GM21526 (cell line): ENCODE data around the gene FARP1.

ENCODE experiments used
- ATAC-seq: cut with Tn5 transposase; IDR thresholded peaks from one replicate; pipeline ENCODE4 v1.9.1; 2021; ENCODE audit warnings: moderate library complexity; ENCODE audit not compliant: unreplicated experiment, low FRiP score

Gene FARP1

DNA sequence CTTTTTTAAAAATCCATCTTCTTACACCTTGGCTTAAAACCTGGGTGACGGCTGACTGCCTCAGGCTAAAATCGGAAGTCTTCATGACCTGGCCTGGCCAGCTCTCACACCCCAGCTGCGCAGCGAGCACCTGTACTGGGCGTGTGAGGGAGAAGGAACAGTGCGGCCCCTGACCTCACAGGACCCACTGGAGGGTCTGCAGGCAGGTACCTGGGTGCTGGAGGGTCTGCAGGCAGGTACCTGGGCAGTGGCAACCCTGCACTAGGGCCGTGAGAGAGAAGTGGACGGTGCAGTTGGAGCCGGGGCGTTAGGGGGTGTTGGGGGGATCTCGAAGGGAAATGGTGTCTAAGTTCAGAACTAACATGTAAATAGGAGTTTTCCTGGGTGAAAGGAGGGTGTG is 289.7 kb downstream of the FARP1 start:
- no peak for ATAC-seq

DNA sequence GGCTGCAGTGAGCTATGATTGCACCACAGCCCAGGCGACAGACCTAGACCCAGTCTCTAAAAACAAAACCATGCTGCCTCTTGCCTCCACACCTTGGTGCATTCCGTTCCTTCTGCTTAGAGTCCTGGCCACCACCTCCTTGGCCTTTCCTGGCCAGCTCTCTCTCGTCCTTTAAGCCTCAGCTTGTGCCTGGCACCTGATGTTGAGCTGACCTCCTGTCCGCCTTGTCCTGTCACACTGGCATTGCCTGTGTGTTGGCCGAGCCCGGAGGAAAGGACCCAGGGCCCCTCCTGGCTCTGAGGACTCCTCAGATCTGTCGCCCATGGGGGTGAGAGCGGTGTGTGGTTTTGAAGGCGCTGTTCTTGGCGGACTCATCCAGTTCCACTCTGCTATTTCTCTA is 290.8 kb downstream of the FARP1 start:
- ATAC-seq = no peak

DNA sequence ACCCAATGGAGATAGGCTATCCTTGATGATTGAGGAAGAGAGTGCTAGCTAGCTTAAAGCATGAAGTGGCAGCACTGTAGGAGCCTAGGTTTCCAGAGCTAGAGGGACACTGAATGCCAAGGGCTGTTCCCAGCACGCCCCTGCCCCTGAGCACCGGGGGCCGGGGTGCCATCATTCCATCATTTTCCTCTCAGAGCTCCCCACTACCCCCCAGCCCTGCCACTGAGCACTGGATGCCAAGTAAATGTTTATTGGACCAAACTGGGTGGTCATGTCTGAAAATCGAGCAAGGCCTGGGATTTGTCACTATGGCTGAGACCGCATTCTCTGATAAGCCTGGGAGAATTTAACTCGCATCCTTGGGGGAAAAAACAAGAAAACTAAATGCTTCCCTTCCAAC is 291.2 kb downstream of the FARP1 start:
- ATAC-seq = no peak

DNA sequence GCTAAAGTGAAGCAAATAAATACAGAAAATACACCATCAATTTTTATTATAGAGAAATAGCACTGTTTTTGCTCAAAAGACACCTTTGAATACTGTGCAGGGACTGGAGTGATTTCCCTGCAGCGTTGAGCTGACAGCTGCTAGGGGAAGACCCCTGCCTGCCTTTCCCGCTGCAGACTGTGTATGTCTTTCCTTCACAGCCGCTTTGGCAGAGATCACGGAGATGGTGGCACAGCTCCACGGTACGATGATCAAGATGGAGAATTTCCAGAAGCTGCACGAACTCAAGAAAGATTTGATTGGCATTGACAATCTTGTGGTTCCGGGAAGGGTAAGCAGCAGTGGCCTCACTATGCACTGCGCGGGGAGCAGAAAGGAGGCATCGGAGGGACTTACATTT is 292.5 kb downstream of the FARP1 start:
- ATAC-seq = no peak

DNA sequence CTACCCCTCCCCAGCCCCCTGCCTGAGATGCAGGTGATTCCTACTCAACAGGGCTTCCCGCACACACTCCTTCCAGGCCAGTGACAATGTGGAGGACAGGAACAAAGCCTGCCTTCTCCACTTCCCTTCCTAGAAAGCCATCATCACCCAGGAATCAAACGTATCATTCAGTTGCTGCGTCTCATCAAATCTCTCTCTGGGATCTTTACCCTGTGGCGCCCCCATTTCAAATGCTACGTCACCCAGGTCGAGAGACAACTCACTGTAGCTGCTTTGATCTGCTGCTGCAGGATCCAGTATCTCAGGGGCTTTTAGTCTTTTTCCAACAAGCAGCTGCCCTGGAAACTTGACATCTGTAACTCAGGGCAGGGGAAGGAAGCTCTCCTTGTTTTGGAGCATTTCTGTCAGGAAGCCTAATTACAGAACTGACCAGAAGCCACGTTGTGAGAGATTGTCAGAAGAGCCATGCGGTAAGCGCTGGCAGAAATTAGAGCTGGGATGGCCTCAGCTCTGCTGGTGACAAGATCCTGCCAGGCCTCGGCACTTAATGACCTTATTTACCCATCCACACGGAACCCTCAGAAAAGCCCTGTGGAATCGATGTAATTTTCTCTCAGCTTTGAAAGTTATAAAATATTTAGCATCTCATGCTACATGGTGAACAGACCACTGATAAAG is 293.5 kb downstream of the FARP1 start:
- ATAC-seq = no peak

DNA sequence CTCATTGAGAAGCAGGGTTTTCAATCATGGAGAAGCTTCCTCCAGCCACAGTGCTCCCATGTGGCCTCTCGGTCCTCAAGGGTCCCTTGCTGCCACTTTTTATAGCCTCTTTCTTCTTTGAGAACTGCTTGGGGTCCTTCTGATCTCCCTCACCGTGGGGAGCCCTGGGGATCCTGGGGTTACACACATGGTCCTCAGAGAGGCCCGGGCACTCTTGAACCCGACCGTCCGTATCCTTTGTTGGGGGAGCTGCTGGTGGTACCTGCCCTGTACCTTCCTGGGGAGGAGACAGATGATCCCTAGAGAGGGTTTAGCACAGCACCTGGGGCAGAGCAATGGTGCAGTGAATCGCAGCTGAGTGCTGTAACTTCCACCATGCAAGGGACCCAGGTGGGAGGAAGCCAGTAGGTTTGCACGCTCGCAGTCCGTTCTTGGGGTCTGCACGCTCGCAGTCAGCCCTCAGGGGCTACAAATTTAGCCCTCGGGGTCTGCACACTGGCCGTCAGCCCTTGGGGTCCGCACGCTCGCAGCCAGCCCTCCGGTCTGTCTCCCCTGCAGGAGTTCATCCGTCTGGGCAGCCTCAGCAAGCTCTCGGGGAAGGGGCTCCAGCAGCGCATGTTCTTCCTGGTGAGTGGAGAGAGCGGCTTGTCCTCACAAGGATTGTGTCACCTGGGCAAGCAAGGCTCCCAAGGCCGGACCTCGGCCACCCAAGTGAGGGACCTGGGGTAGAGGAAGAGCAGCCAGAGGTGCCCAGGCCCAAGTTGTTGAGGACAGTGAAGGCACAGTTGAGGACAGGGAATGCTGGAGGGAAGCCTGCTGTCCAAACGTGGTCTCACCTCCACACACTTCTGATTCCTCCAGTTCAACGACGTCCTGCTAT is 295.6 kb downstream of the FARP1 start:
- no peak for ATAC-seq

DNA sequence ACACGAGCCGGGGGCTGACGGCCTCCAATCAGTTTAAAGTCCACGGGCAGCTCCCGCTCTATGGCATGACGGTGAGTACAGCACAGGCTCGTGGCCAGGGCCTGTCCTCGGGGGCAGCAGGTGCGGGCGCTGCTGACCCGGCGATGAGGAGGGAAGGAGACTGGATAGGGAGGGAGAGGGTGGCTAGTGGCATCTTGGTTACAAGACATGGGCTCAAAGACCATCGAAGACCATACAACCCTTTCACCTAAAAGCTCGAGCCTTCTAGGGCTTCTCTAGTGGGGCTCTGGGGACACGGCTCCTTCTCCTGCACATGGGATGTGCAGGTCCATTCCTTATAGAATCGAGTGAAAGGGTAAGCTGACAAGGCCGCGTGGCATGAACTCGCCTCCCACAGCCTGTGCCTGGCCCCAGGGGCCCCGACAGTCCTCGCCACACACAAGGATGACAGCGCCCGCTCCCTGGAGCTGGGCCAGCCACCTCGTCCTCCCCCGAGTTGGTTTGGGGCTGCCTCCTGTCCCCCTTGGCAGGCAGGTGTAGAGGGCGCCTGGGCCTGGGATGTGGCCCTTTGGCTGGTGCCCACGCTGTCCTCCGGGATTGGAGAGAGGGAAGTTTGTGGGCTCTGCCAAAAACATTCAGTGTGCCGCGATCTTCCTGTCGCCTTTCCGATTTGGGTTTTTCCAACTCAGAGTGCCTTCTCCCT is 296.4 kb downstream of the FARP1 start:
- ATAC-seq = no peak

DNA sequence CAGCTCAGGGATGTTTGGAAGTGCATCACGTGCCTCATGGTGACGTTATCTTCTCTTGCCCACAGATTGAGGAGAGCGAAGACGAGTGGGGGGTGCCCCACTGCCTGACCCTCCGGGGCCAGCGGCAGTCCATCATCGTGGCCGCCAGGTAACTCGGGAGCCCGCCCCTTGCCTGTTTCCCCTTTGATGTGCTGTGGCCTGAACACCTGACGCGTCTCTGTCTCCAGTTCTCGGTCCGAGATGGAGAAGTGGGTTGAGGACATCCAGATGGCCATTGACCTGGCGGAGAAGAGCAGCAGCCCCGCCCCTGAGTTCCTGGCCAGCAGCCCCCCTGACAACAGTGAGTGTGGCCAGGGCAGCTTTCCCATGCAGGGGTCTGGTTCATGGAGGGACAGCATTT is 297.0 kb downstream of the FARP1 start:
- ATAC-seq = no peak

DNA sequence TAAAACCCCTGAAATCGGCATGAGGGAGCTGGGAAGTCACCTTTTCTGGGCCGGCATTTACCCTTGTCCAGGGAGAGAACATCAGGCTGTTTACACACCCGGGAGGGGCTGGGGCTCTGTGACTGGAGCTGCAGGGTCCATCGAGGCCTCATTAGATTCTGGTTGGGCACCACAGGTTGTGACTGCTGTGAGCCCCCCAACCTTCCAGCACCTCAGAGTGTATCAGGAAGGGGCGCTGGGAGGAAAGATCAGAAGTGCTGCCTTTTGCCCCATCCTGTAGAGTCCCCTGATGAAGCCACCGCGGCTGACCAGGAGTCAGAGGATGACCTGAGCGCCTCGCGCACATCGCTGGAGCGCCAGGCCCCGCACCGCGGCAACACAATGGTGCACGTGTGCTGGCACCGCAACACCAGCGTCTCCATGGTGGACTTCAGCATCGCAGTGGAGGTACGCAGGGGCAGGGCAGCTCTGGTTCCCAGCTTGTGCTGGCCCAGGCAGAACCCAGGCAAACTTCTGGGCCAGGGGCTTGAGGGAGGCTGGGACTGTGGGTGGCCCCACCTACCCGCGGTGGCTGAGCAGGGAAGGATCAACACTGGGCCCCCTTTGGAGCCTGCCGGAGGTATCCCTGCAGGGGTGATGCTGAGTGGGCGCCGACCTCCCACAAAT is 297.6 kb downstream of the FARP1 start:
- no peak for ATAC-seq

DNA sequence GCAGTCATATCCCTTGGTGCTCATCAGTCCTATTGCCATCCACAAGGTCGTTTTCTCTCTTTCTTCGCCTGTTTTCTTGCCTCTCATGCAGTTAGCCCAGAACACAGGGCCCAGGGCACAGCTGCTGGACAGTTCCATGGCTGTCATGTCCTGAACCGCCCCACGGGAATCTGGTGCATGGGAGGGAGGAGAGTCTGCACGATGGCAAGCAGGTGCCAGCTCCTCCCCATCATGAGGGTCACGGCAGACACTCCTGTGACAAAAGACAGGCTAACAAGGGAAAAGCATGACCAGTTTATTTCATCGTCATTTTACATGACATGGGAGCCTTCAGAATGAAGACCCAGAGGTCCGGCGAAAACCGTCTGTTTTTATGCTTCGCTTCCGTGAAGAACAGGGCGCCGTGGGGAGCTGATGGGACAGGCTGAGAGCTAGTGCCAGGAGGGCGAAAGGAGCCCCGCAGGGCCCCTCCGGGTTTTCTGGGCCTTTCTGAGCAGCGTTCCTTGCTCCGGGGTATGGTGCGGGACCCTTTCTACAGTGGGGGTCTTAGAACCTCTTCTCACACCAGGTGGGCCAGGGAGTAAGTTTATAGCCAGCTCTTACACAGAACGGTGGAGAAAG is 298.3 kb downstream of the FARP1 start:
- ATAC-seq = no peak

DNA sequence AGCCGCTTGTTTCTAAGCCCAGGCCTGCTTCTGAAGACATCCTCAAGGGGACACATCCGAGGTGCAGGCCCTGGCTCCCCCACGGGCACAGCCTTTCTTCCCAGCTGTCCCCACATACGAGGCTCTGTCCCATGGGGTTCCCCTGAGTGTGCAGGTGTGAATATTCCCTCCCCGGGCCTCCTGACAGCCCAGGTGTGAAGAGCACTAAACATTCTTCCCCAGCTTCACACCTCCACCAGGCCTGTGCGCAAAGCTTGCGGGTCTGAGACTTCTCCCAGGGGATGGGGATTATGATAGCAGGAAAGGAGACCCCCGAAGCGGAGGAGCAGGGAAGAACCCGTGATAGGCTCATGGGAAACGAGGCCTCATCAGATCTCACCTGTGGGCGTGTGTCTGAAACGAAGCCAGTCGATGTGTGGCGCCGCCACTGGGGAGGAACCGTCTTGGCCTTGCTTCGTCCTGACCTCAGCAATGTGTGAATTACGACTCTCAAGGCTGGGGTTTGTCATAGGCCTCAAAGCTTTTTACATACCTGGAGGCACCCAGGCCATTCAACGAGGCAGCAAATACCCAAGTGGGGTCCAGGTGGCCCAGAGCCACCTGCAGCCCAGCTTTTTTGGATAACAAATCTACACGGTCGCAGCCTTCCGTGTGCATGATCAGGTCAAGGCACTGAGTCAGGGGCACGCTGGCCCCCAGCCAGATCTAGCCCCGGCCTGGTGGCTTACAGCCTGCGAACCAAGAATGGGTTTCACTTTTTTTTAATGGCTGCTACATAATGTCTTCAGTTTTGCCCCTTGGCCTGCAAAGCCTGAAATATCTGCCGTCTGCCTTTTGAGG is 299.7 kb downstream of the FARP1 start:
- no peak for ATAC-seq

DNA sequence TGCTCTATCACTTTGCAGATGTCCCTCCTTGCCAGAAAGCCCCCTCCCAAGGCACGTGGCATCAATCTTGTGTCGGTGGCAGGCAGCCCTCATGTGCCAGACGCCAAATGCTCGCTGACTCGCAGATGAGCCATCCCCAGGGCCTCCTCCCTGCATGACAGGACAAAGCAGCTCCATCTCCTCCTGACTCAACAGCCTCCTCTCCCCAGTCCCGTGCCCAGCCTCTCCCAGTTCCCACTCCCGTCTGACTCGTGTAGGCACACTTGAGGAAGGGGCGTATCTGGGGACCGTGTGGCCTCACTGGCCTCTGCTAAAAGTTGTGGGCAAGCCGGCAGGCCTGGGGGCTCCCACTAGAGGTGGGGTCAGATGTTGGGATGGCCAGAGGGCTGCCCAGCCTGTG is 300.4 kb downstream of the FARP1 start:
- ATAC-seq = no peak

DNA sequence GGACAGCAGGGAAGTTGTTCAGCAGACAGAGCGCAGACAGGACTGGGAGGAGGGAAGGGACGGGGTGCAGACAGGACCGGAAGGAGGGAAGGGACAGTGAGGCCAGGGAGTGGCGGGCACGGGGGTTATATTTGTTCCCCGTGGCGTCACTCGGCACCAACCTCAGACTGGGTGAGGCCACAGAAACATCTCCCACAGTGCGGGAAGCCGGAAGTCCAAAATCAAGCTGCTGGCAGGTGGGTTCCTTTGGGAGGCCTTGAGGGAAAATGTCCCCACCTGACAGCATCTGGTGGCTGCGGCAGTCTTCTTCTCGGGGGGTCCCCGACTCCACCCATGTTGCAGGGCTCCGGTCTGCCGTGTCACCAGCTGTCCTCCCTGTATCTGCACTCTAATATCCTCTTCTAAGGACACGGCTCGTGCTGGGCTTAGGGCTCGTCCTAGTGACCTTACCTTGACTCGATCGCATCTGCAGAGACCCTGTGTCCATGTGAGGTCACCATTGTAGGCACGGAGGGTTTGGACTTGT is 301.0 kb downstream of the FARP1 start:
- ATAC-seq = no peak

DNA sequence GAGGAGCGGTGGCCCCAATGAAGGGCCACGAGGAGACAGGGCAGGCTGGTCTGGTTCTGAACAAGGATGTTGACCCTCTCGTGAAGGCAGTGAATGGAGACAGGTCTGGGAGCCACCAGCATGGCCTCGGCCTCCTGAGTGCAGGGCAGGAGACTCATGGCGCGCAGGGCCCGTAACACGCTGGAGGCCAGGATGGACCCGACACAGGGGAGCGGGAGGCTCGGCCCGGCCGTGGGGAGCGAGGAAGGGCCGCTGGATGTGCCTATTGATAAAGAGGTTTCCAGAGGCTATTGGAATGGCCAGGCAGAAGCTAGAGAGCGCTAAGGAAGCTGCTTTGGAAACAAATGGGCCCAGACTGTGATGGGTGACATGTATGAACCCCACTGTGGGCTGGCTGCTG is 301.5 kb downstream of the FARP1 start:
- ATAC-seq = no peak

DNA sequence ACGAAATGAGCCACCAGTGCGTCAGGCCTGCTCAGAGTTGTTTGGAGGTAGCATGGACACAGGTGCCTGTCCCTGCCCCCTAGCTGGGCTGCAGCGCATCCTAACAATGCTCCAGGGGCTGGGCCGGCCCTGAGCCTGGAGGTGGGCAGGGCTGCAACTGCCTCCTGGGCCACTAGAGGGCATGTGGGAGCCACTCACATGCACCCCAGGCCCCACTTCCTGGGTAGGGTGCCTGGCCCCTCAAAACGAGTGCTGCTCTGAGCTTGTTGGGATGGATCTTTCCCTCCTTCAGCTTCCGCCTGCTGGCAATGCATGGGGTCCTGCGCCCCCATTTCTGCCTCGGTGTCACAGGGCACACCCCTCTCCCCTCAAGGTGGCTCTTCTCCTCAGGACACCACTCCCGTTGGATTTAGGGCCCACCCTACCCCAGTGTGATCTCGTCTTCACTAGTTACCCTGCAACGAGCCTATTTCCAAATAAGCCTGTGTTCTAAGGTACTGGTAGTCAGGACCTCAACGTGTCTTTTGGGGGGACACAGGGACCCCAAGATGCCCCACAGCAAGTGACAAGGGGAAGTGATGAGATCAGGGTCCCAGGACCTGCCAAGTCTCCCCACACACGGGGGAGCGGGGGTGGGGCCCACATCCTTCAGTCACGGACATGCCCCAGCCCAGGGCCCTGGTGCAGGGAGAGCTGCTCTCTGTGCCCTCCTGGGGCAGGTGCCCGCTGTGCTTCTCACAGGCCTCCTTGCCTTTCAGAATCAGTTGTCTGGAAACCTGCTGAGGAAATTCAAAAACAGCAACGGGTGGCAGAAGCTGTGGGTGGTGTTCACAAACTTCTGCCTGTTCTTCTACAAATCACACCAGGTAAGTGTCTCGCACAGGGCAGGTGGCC is 302.7 kb downstream of the FARP1 start:
- peak; percentile 94 for ATAC-seq

DNA sequence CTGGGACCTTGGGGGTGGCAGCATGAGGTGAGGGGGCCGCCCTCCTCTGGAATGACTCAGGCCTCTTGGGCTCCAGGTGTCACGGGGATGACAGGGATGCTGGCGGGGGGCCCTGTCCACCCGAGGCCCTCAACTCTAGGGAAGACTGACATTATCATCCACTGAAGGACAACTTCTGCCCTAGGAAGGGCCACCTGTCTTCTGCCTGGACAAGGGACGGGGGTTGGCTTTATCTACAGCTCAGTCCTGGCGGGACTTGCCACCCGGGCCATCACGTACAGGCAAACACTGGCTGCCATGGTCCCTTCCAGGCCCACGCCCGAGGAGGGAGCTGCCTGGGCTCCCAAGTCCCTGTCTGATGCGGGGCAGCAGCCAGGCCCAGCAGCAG is 303.3 kb downstream of the FARP1 start:
- no peak for ATAC-seq

DNA sequence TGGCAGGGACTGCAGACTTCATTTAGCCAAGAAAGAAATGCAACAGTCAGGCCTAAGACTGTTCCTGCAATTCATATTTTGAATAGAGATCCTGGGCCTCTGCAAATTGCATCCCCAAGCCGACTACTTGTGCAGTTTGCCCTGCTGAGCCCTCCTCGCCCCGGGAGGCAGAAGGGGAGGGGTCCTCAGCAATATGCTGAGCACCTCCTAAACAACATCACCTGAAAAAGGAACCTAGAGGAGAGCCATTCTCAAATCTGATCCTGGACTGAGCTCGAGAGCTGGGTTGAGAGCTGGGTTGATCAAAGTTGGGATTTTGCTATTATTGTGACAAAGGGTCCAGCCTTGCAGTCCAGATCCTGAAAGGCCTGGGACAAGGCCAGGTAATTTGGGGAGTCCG is 304.2 kb downstream of the FARP1 start:
- ATAC-seq = no peak

DNA sequence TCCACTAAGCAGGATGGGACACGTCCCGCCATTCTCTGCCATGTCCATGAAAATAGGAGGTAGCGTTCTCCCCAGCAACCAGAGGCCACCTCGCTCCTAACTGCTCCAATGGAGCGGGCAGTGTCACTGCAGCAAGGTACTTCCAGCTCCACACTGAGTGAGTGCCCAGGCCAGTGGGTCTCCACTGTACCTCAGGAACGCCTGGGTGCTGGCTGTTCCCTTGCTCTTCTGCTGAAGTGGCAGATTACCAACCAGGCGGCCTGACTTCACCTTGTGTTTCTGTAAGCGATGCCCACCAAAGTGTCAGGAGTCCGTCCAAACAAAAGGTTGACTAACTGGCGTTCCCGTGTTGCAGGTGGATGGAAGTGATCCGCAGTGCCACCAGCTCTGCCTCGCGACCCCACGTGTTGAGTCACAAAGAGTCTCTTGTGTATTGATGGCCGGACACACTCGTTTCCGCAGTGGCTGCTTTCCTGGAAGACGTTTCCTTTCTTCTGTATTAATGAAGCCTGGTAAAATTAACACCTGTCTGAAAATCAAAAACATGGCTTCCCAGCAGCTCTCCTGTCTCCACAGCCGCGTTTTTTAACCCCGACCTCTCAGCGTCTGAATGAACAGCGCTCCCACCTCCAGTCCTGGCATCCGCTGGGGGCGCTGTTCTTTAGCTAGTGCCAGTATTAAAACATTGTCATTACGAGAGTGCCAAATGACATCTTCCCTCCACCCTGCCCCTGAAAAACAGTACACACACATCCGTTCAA is 305.2 kb downstream of the FARP1 start:
- ATAC-seq = no peak
